Measurements from ENCODE around the gene ARMC9.

Gene ARMC9

GRCh38 chr2:231364961-231365810 lies 166.8 kb downstream of the ARMC9 start:
- H2BK5ac ChIP-seq (ENCODE audit: low read length): no peak overlapping the region
- H2AK5ac ChIP-seq (ENCODE audit: low read depth, low read length): no peak overlapping the region
- no peak overlapping the region for H3K27ac ChIP-seq (replicated peaks; ENCODE audit: low read length)
- peak overlapping the region; percentile 11 for H2AFZ ChIP-seq (ENCODE audit: low read length)
- no peak for DNase-seq (ENCODE audit: low spot score)
- peaks cover 0 to 2% of the 10 kb centered on the region in 2 donors for H3K9me3 ChIP-seq (replicated peaks in 1 of 2; ENCODE audit: control insufficient read depth in 2 of 2, insufficient read depth in 1 of 2, low read depth in 1 of 2, low read length in 2 of 2)
- H4K91ac ChIP-seq (ENCODE audit: low read depth, low read length, poor library complexity): no peak overlapping the region
- H2BK120ac ChIP-seq (ENCODE audit: low read depth, low read length): no peak overlapping the region
- no peaks in the 10 kb centered on the region for H3K79me1 ChIP-seq (ENCODE audit: low read depth, low read length)
- no peak overlapping the region for H3K4me2 ChIP-seq (ENCODE audit: insufficient read depth, low read length, poor library complexity, severe bottlenecking)
- no peak overlapping the region for H3K9ac ChIP-seq (ENCODE audit: low read depth, low read length, poor library complexity)
- no peak overlapping the region for H3K14ac ChIP-seq (ENCODE audit: low read length)
- peaks cover 11% of the 10 kb centered on the region in 2 donors for H3K36me3 ChIP-seq (replicated peaks in 1 of 2; ENCODE audit: control insufficient read depth in 2 of 2, insufficient read depth in 2 of 2, low read length in 2 of 2)
- no CpG with 5 or more reads among the region's 22 CpGs for WGBS, 2 donors (ENCODE audit: extremely low coverage in 2 of 2, insufficient read length in 2 of 2, insufficient replicate concordance in 1 of 2)
- H2BK12ac ChIP-seq (ENCODE audit: low read length): no peak overlapping the region
- no peak overlapping the region for H3K23ac ChIP-seq (ENCODE audit: low read depth, low read length, poor library complexity)
- peaks cover 7 to 13% of the 10 kb centered on the region in 2 donors for H3K4me1 ChIP-seq (ENCODE audit: control insufficient read depth in 2 of 2, insufficient read depth in 1 of 2, low read depth in 1 of 2, low read length in 2 of 2)
- peak overlapping the region in 1 of 2 donors; percentile 32 for H3K4me3 ChIP-seq (ENCODE audit: low read length in 2 of 2)
- H3K4ac ChIP-seq (ENCODE audit: low read length): peak overlapping the region; percentile 41
- H4K8ac ChIP-seq (ENCODE audit: low read depth, low read length): no peak overlapping the region
- no peaks in the 10 kb centered on the region for H3K27me3 ChIP-seq (ENCODE audit: control insufficient read depth in 3 of 3, insufficient read depth in 3 of 3, low read depth in 1 of 3, low read length in 3 of 3)
- no peak overlapping the region for H2BK15ac ChIP-seq (ENCODE audit: low read length)
- peak overlapping the region; percentile 35 for H3K18ac ChIP-seq (ENCODE audit: low read length)

GRCh38 chr2:231367178-231367577 lies 168.7 kb downstream of the ARMC9 start:
- no peak overlapping the region for H3K4me3 ChIP-seq (ENCODE audit: low read length in 2 of 2)
- H3K4me2 ChIP-seq (ENCODE audit: insufficient read depth, low read length, poor library complexity, severe bottlenecking): no peak overlapping the region
- peak overlapping the region; percentile 51 for H3K14ac ChIP-seq (ENCODE audit: low read length)
- no peak overlapping the region for H2BK120ac ChIP-seq (ENCODE audit: low read depth, low read length)
- H3K27me3 ChIP-seq (ENCODE audit: control insufficient read depth in 3 of 3, insufficient read depth in 3 of 3, low read depth in 1 of 3, low read length in 3 of 3): no peaks in the 10 kb centered on the region
- H3K9me3 ChIP-seq (replicated peaks in 1 of 2; ENCODE audit: control insufficient read depth in 2 of 2, insufficient read depth in 1 of 2, low read depth in 1 of 2, low read length in 2 of 2): peaks cover 0 to 2% of the 10 kb centered on the region in 2 donors
- no peaks in the 10 kb centered on the region for H3K79me1 ChIP-seq (ENCODE audit: low read depth, low read length)
- H4K8ac ChIP-seq (ENCODE audit: low read depth, low read length): no peak overlapping the region
- H3K27ac ChIP-seq (replicated peaks; ENCODE audit: low read length): no peak overlapping the region
- no peak overlapping the region for H2BK12ac ChIP-seq (ENCODE audit: low read length)
- H3K36me3 ChIP-seq (replicated peaks in 1 of 2; ENCODE audit: control insufficient read depth in 2 of 2, insufficient read depth in 2 of 2, low read length in 2 of 2): peaks cover 7 to 8% of the 10 kb centered on the region in 2 donors
- no peak for DNase-seq (ENCODE audit: low spot score)
- WGBS, 2 donors (ENCODE audit: extremely low coverage in 2 of 2, insufficient read length in 2 of 2, insufficient replicate concordance in 1 of 2): no CpG with 5 or more reads among the region's 8 CpGs
- peaks cover 10 to 22% of the 10 kb centered on the region in 2 donors for H3K4me1 ChIP-seq (ENCODE audit: control insufficient read depth in 2 of 2, insufficient read depth in 1 of 2, low read depth in 1 of 2, low read length in 2 of 2)
- no peak overlapping the region for H3K18ac ChIP-seq (ENCODE audit: low read length)
- no peak overlapping the region for H2BK15ac ChIP-seq (ENCODE audit: low read length)
- H2BK5ac ChIP-seq (ENCODE audit: low read length): no peak overlapping the region
- H2AFZ ChIP-seq (ENCODE audit: low read length): no peak overlapping the region
- H3K23ac ChIP-seq (ENCODE audit: low read depth, low read length, poor library complexity): no peak overlapping the region
- no peak overlapping the region for H4K91ac ChIP-seq (ENCODE audit: low read depth, low read length, poor library complexity)
- H2AK5ac ChIP-seq (ENCODE audit: low read depth, low read length): no peak overlapping the region
- no peak overlapping the region for H3K9ac ChIP-seq (ENCODE audit: low read depth, low read length, poor library complexity)
- no peak overlapping the region for H3K4ac ChIP-seq (ENCODE audit: low read length)

- no peaks in the 10 kb centered on the region for H3K27me3 ChIP-seq (ENCODE audit: control insufficient read depth in 3 of 3, insufficient read depth in 3 of 3, low read depth in 1 of 3, low read length in 3 of 3)
- H3K27ac ChIP-seq (replicated peaks; ENCODE audit: low read length): no peak overlapping the region
- H3K23ac ChIP-seq (ENCODE audit: low read depth, low read length, poor library complexity): peak overlapping the region; percentile 83
- no peak for DNase-seq (ENCODE audit: low spot score)
- H2BK12ac ChIP-seq (ENCODE audit: low read length): no peak overlapping the region
- H2BK120ac ChIP-seq (ENCODE audit: low read depth, low read length): peak overlapping the region; percentile 94
- peak overlapping the region; percentile 75 for H3K14ac ChIP-seq (ENCODE audit: low read length)
- peak overlapping the region; percentile 96 for H3K18ac ChIP-seq (ENCODE audit: low read length)
- no peak overlapping the region for H3K4ac ChIP-seq (ENCODE audit: low read length)
- H3K36me3 ChIP-seq (replicated peaks in 1 of 2; ENCODE audit: control insufficient read depth in 2 of 2, insufficient read depth in 2 of 2, low read length in 2 of 2): no peaks in the 10 kb centered on the region
- H2BK5ac ChIP-seq (ENCODE audit: low read length): no peak overlapping the region
- H4K91ac ChIP-seq (ENCODE audit: low read depth, low read length, poor library complexity): no peak overlapping the region
- H4K8ac ChIP-seq (ENCODE audit: low read depth, low read length): no peak overlapping the region
- no peak overlapping the region for H3K4me2 ChIP-seq (ENCODE audit: insufficient read depth, low read length, poor library complexity, severe bottlenecking)
- no peaks in the 10 kb centered on the region for H3K79me1 ChIP-seq (ENCODE audit: low read depth, low read length)
- H2BK15ac ChIP-seq (ENCODE audit: low read length): peak overlapping the region; percentile 84
- H2AFZ ChIP-seq (ENCODE audit: low read length): peak overlapping the region; percentile 11
- H3K9me3 ChIP-seq (replicated peaks in 1 of 2; ENCODE audit: control insufficient read depth in 2 of 2, insufficient read depth in 1 of 2, low read depth in 1 of 2, low read length in 2 of 2): peaks cover 0 to 2% of the 10 kb centered on the region in 2 donors
- H3K9ac ChIP-seq (ENCODE audit: low read depth, low read length, poor library complexity): peak overlapping the region; percentile 86
- peak overlapping the region; percentile 89 for H2AK5ac ChIP-seq (ENCODE audit: low read depth, low read length)
- no CpG with 5 or more reads among the region's 23 CpGs for WGBS, 2 donors (ENCODE audit: extremely low coverage in 2 of 2, insufficient read length in 2 of 2, insufficient replicate concordance in 1 of 2)
- no peak overlapping the region for H3K4me3 ChIP-seq (ENCODE audit: low read length in 2 of 2)
- H3K4me1 ChIP-seq (ENCODE audit: control insufficient read depth in 2 of 2, insufficient read depth in 1 of 2, low read depth in 1 of 2, low read length in 2 of 2): peaks cover 8 to 21% of the 10 kb centered on the region in 2 donors
These were observed 171.4 kb downstream of the ARMC9 start for GRCh38 chr2:231369580-231370428.

- Histone ChIP-seq H3K4me2 (ENCODE audit: insufficient read depth, low read length, poor library complexity, severe bottlenecking) (no peak overlapping the region), H2AFZ (ENCODE audit: low read length) (peak overlapping the region; percentile 11), H3K23ac (ENCODE audit: low read depth, low read length, poor library complexity) (peak overlapping the region; percentile 83), H3K27me3 (ENCODE audit: control insufficient read depth in 3 of 3, insufficient read depth in 3 of 3, low read depth in 1 of 3, low read length in 3 of 3) (no peaks in the 10 kb centered on the region), H3K36me3 (replicated peaks in 1 of 2; ENCODE audit: control insufficient read depth in 2 of 2, insufficient read depth in 2 of 2, low read length in 2 of 2) (no peaks in the 10 kb centered on the region), H3K18ac (ENCODE audit: low read length) (peak overlapping the region; percentile 96), H2BK5ac (ENCODE audit: low read length) (no peak overlapping the region), H2BK15ac (ENCODE audit: low read length) (peak overlapping the region; percentile 84), H3K9ac (ENCODE audit: low read depth, low read length, poor library complexity) (peak overlapping the region; percentile 86), H3K14ac (ENCODE audit: low read length) (no peak overlapping the region), H3K4me1 (ENCODE audit: control insufficient read depth in 2 of 2, insufficient read depth in 1 of 2, low read depth in 1 of 2, low read length in 2 of 2) (peaks cover 4 to 16% of the 10 kb centered on the region in 2 donors), H2BK120ac (ENCODE audit: low read depth, low read length) (peak overlapping the region; percentile 94), H4K91ac (ENCODE audit: low read depth, low read length, poor library complexity) (no peak overlapping the region), H3K4ac (ENCODE audit: low read length) (peak overlapping the region; percentile 92), H3K4me3 (ENCODE audit: low read length in 2 of 2) (no peak overlapping the region), H4K8ac (ENCODE audit: low read depth, low read length) (no peak overlapping the region), H2AK5ac (ENCODE audit: low read depth, low read length) (peak overlapping the region; percentile 89), H3K79me1 (ENCODE audit: low read depth, low read length) (no peaks in the 10 kb centered on the region), H3K27ac (replicated peaks; ENCODE audit: low read length) (no peak overlapping the region), H2BK12ac (ENCODE audit: low read length) (no peak overlapping the region), H3K9me3 (replicated peaks in 1 of 2; ENCODE audit: control insufficient read depth in 2 of 2, insufficient read depth in 1 of 2, low read depth in 1 of 2, low read length in 2 of 2) (peaks cover 0 to 2% of the 10 kb centered on the region in 2 donors)
- no peak for DNase-seq (ENCODE audit: low spot score)
- WGBS, 2 donors (ENCODE audit: extremely low coverage in 2 of 2, insufficient read length in 2 of 2, insufficient replicate concordance in 1 of 2): no CpG with 5 or more reads among the region's 6 CpGs
These were observed 172.0 kb downstream of the ARMC9 start for GRCh38 chr2:231370429-231370748.
